ENCODE data around the gene FBXO39. TPM values are rescaled to one million over a fixed set of nuclear protein-coding genes. Genes with fewer than 3 reads are reported as not detected.

Gene FBXO39
- total RNA-seq, 1 donor = 0.36 TPM

GRCh38 chr17:6796017-6796886 lies 20.2 kb downstream of the FBXO39 start:
- H3K4me1 ChIP-seq (ENCODE audit: insufficient read depth, low read length) = peaks cover 5% of the 10 kb centered on the region
- no peak overlapping the region for H3K27ac ChIP-seq (ENCODE audit: low read depth, low read length)
- no peaks in the 10 kb centered on the region for H3K36me3 ChIP-seq (ENCODE audit: insufficient read depth, low read length)
- no peak overlapping the region for H3K4me2 ChIP-seq (ENCODE audit: insufficient read depth, low read length)
- H3K27me3 ChIP-seq (ENCODE audit: insufficient read depth, low read length) = peaks cover 8% of the 10 kb centered on the region
- DNase-seq (ENCODE audit: insufficient read length, low spot score, missing footprints) = no peak
- H3K9me3 ChIP-seq (ENCODE audit: low read depth, low read length) = no peaks in the 10 kb centered on the region
- no peak overlapping the region for H2AFZ ChIP-seq (ENCODE audit: low read length)
- no peaks in the 10 kb centered on the region for H4K20me1 ChIP-seq (ENCODE audit: insufficient read depth, low read length)
- no peak for TF ChIP-seq CTCF (IDR thresholded peaks at IDR 0.05; ENCODE audit: extremely low read depth, low read depth, low read length)
- no peaks in the 10 kb centered on the region for H3K79me2 ChIP-seq (ENCODE audit: insufficient read depth, low read length)
- no peak overlapping the region for H3K4me3 ChIP-seq (ENCODE audit: insufficient read depth, low read length)

GRCh38 chr17:6796887-6797490 lies 21.0 kb downstream of the FBXO39 start:
- no peak for DNase-seq (ENCODE audit: insufficient read length, low spot score, missing footprints)
- Histone ChIP-seq H3K27me3 (ENCODE audit: insufficient read depth, low read length) (peaks cover 8% of the 10 kb centered on the region), H3K27ac (ENCODE audit: low read depth, low read length) (no peak overlapping the region), H2AFZ (ENCODE audit: low read length) (no peak overlapping the region), H4K20me1 (ENCODE audit: insufficient read depth, low read length) (no peaks in the 10 kb centered on the region), H3K36me3 (ENCODE audit: insufficient read depth, low read length) (no peaks in the 10 kb centered on the region), H3K4me1 (ENCODE audit: insufficient read depth, low read length) (peaks cover 5% of the 10 kb centered on the region), H3K9me3 (ENCODE audit: low read depth, low read length) (no peaks in the 10 kb centered on the region), H3K4me3 (ENCODE audit: insufficient read depth, low read length) (no peak overlapping the region), H3K79me2 (ENCODE audit: insufficient read depth, low read length) (no peaks in the 10 kb centered on the region), H3K4me2 (ENCODE audit: insufficient read depth, low read length) (no peak overlapping the region)
- no peak for TF ChIP-seq CTCF (IDR thresholded peaks at IDR 0.05; ENCODE audit: extremely low read depth, low read depth, low read length)

GRCh38 chr17:6797718-6798351 lies 21.8 kb downstream of the FBXO39 start:
- DNase-seq (ENCODE audit: insufficient read length, low spot score, missing footprints) = no peak
- no peak overlapping the region for H3K4me3 ChIP-seq (ENCODE audit: insufficient read depth, low read length)
- H4K20me1 ChIP-seq (ENCODE audit: insufficient read depth, low read length) = no peaks in the 10 kb centered on the region
- H3K79me2 ChIP-seq (ENCODE audit: insufficient read depth, low read length) = no peaks in the 10 kb centered on the region
- no peak for TF ChIP-seq CTCF (IDR thresholded peaks at IDR 0.05; ENCODE audit: extremely low read depth, low read depth, low read length)
- peaks cover 5% of the 10 kb centered on the region for H3K4me1 ChIP-seq (ENCODE audit: insufficient read depth, low read length)
- H3K27ac ChIP-seq (ENCODE audit: low read depth, low read length) = no peak overlapping the region
- peaks cover 5% of the 10 kb centered on the region for H3K27me3 ChIP-seq (ENCODE audit: insufficient read depth, low read length)
- H3K9me3 ChIP-seq (ENCODE audit: low read depth, low read length) = no peaks in the 10 kb centered on the region
- no peak overlapping the region for H2AFZ ChIP-seq (ENCODE audit: low read length)
- no peak overlapping the region for H3K4me2 ChIP-seq (ENCODE audit: insufficient read depth, low read length)
- H3K36me3 ChIP-seq (ENCODE audit: insufficient read depth, low read length) = no peaks in the 10 kb centered on the region

GRCh38 chr17:6799738-6800137 lies 23.7 kb downstream of the FBXO39 start:
- Histone ChIP-seq H3K9me3 (ENCODE audit: low read depth, low read length) (no peaks in the 10 kb centered on the region), H2AFZ (ENCODE audit: low read length) (no peak overlapping the region), H3K27ac (ENCODE audit: low read depth, low read length) (no peak overlapping the region), H3K4me2 (ENCODE audit: insufficient read depth, low read length) (no peak overlapping the region), H3K4me1 (ENCODE audit: insufficient read depth, low read length) (peaks cover 5% of the 10 kb centered on the region), H3K36me3 (ENCODE audit: insufficient read depth, low read length) (no peaks in the 10 kb centered on the region), H3K4me3 (ENCODE audit: insufficient read depth, low read length) (no peak overlapping the region), H3K27me3 (ENCODE audit: insufficient read depth, low read length) (peaks cover 5% of the 10 kb centered on the region), H4K20me1 (ENCODE audit: insufficient read depth, low read length) (no peaks in the 10 kb centered on the region), H3K79me2 (ENCODE audit: insufficient read depth, low read length) (no peaks in the 10 kb centered on the region)
- no peak for DNase-seq (ENCODE audit: insufficient read length, low spot score, missing footprints)
- TF ChIP-seq CTCF (IDR thresholded peaks at IDR 0.05; ENCODE audit: extremely low read depth, low read depth, low read length) = no peak

All from osteoblast (primary cell).